COLO668 (cell line): ENCODE results near the gene BIRC3.
"Not testable (repeated sequence)": the region's sequence is repeated elsewhere in the genome, so short reads cannot be mapped to it uniquely, and the experiment has no call there.

Experiments used
- DNase-seq: peaks from one replicate; lab custom pipeline; 2025; ENCODE audit not compliant: unreplicated experiment; lab: John Stamatoyannopoulos, UW

BIRC3 gene

DNA sequence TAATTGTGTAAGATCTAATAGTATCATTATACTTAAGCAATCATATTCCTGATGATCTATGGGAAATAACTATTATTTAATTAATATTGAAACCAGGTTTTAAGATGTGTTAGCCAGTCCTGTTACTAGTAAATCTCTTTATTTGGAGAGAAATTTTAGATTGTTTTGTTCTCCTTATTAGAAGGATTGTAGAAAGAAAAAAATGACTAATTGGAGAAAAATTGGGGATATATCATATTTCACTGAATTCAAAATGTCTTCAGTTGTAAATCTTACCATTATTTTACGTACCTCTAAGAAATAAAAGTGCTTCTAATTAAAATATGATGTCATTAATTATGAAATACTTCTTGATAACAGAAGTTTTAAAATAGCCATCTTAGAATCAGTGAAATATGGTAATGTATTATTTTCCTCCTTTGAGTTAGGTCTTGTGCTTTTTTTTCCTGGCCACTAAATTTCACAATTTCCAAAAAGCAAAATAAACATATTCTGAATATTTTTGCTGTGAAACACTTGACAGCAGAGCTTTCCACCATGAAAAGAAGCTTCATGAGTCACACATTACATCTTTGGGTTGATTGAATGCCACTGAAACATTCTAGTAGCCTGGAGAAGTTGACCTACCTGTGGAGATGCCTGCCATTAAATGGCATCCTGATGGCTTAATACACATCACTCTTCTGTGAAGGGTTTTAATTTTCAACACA is 6.4 kb downstream of the BIRC3 start:
- DNase-seq = no peak

DNA sequence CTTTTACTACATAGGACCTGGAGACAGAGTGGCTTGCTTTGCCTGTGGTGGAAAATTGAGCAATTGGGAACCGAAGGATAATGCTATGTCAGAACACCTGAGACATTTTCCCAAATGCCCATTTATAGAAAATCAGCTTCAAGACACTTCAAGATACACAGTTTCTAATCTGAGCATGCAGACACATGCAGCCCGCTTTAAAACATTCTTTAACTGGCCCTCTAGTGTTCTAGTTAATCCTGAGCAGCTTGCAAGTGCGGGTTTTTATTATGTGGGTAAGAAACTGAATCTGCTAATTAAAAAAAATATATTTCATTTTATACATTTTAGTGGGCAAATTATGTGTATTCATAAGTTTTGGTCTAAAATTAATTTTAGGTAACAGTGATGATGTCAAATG is 7.8 kb downstream of the BIRC3 start:
- no peak for DNase-seq

DNA sequence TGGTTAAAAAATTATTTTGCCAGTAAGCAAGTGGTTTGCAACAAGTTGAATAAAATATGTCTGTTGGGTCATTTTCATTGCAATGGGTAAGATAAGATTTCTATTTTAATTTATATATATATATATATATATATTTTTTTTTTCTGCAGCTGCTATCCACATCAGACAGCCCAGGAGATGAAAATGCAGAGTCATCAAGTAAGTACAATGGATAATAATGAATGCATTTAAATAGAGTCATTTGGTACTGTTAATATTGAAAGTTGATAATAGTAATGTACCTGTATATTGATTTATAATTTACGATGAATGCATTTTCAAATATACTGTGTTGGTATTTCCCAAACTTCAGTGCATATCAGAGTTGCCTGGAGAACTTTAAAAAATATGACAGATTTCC is 11.5 kb downstream of the BIRC3 start:
- no peak for DNase-seq

DNA sequence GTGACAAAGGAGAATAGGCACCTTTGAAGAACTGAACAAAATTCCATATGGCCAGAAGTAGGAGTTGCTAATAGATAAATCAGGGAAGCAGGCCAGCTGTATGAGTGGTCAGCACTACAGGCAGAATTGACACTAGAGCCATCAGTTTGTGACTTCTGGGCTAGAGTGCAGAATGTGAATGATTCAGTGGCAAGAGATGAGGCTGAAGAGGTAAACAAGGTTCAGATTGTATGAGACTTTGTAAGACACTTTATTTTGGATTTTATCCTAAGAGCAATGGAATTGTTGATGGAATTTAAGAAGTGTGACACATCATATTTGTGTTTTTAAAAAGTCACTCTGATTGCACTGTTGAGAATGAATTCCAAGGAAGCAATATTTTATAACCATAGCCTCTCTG is 12.9 kb downstream of the BIRC3 start:
- DNase-seq = no peak

DNA sequence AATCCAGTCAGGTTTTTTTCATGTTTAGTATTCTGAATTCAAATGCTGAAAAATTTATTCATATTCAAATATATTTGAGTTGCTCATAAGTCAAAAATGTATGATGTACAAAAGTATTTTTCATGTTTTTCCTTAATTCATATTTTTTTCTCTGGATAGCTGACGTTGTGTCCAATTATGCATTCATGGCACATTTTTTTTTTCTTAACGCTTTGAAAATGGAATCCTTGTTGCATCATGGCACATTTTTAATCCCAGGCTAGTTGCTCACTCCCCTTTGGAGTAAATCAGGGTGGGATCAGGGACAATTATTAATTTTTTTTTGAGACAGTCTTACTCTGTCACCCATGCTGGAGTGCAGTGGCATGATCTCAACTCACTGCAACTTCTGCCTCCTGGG is 14.1 kb downstream of the BIRC3 start:
- DNase-seq = no peak

DNA sequence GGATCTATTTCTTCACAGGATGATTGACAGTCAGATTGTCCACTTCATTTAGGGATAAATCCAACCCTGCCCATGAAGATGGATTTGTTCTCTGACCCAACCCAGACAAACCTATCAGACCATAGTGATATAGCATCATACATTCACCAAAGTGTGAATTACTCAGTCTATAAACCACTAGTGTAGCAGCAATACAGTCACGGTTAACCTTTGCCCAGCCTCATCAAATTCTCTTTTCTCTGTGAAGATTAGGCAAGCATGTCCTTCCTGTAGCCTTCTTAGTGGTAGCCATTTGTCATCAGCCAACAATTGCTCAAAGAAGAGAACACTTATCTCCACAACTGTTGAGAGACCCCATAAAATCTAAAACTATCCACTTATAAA is 15.3 kb downstream of the BIRC3 start:
- no peak for DNase-seq

DNA sequence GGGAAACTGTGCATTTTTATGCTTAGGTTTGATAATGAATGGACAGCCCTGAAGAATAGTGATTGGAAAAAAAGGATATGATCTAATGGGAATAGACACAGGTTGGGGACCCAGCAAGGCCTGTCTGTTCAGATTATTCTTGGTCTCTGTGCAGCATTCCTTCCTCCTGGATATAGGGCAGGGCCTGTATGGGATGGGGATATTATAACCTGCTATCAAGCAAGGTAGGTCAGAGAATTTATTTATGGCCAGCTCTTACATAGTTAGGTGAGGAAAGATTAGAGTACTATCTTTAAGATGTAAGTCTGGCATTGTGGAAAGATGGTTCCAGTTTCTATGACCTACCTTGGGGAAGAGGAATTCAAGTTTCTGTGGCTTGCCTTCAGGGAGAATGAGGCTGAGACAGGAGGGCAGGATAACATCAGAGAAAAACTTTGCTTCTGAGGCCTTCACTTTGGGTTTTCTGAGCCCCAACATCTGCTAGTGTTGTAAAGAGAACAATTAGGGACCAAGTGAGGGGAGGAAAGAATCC is 21.3 kb downstream of the BIRC3 start:
- no peak for DNase-seq

DNA sequence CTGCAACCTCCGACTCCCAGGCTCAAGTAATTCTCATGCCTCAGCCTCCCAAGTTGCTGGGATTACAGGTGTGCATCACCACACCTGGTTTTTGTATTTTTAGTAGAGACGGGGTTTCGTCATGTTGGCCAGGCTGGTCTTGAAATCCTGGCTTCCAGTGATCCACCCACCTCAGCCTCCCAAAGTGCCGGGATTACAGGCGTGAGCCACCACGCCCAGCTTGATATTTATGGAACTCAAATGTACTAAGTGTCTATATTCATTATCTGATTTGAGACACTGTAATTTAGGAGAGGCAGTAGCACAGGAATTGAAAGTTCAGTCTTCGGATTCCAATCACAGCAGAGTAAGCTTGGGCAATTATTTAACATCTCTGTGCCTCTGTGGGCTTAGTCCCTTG is 24.0 kb downstream of the BIRC3 start:
- DNase-seq = not testable (repeated sequence)

DNA sequence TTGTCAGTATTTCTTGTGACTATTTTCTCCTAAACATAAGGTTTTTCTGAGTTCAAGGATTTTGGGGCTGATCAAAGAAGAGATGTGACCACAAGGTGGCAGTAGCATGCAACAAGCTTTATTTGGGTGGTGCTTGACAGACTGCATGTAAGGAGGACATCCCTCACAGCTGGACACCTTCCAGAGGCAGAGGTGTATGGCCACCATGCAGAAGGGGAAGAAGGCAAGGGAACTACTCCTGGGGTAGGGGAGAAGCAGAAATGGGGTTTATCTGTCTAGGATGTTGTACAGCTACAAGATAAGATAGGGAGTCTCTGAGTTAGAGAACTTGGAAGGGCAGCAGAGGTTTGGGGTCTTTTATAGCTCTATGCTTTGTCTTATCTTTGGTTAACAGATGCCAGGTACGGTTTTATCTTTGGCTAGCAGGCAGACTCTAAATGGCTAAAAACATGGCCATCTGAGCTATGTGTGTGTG is 24.6 kb downstream of the BIRC3 start:
- peak; percentile 59 for DNase-seq

DNA sequence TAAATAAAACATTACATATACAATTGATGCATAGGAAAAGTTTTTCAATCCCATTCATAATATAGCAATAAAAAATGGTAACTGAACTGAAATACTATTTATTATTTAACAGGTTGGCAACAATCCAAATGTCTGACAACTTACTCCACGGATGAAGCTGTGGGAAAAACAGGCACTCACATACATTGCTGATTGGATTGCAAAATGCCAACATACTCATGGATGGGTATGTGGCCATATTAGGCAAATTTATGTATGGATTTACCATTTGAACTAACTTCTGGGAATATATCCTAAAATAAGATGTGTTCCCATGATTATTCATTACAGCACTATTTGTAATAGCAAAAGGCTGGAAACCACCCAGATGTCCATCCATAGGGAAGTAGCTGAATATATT is 26.5 kb downstream of the BIRC3 start:
- no peak for DNase-seq

DNA sequence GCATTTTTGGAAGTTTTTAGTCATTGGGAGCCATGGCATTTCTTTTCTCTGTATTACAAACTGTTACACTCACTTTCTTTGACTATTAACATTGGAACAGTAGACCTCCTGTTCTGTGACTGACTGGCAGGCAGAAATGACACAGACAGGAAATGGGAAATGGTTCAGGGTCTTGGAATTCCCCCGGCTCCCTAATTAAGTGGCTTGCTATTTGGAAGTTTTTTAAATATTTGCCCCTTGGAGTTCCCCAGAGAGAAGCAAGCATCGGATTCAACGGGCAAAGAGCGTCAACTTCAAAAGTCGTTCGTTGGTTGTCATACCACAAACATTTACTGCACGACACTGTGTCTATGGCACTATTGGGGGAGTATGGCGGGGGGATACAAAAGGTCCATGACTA is 28.6 kb downstream of the BIRC3 start:
- DNase-seq = no peak

DNA sequence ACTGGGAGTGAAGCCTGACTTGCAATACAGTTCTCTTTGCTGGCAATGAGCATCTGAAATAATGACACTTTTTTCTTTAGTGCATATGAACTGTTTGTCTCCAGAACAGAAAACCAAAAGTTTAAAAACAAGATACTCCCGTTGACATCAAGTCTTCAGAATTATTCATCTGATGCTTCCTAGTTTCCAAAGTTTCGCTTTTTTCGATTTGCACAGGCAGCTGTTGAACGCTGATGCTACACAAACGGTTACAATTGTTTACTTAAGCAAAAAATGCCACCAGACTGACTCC is 29.1 kb downstream of the BIRC3 start:
- DNase-seq = no peak

DNA sequence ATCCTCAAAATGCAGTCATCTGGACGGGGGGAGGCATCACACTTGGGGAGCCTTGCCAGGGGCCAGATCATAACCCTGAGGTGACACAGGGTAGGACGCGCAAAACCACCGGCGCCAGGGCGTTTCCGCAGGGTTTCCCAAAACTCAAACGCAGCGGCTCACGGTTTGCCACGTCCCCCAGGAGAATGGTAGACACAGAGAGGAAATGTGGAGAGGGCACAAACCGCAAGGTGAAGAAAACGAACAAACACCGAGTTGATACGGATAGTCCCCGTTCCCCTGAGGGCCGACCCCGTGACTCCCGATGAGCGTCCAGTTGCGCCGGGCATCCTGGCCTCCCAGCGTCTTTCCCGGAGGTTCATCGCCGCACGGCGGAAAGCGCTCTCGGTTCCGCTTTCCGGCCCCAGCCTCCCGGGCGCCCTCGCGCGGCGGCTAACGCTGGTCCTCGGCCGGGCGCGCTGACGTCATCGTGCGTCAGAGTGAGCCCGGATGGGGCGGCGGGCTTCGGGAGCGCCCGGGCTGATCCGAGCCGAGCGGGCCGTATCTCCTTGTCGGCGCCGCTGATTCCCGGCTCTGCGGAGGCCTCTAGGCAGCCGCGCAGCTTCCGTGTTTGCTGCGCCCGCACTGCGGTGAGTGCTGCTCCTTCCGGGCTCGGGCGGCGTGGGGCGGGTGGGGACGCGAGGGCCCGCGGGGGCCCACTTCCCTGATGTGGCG is 29.6 kb downstream of the BIRC3 start, which contains the start of gene BIRC2:
Gene BIRC2, plus strand, starts transcription at position 467 of the 714 bp plus-strand sequence. CDS start 2,641 bp downstream, outside the sequence.
- peak; percentile 98 for DNase-seq

DNA sequence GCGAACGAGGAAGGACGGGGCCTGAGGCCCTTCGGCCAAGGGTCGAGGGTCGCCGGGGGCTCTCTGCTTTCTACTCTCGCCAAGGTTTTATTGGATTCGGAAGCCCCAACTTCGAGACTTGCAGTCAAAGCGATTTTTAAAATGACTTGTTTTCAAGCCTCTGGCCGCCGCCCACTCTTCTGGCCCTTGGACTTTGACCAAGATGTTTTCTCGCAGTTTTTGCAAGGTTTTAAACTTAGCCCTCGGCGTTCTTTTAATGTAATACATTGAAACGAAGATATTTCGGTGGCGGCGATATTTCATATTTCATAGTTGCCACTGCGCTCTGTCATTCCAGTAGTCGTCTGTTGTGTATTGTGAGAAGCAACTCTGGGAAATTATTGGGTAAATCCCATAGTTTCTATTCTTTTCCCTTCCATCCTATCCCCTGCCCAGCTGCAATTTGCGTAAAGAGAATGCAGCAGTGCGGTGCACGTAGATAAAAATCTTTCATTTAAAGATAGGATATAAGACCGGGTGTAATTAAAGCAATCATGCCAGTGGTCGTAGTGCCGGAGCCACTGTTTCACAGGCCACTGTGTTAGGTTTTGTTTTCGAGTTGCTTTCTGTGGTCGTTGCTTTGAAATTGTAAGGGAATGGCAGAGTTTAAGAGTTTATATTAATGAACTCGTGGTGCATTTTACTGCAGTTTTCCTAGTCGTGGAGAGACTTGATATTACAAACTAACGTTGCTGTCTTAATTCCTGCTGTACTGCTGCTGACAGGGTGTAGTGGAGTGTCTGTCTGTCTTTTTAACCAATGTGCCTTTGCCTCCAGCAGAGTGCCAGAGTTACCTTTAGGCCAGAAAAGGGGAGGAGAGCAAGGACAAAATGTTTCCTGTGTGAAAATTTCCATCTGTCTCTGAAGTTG is 30.4 kb downstream of the BIRC3 start:
- DNase-seq = peak; percentile 15

DNA sequence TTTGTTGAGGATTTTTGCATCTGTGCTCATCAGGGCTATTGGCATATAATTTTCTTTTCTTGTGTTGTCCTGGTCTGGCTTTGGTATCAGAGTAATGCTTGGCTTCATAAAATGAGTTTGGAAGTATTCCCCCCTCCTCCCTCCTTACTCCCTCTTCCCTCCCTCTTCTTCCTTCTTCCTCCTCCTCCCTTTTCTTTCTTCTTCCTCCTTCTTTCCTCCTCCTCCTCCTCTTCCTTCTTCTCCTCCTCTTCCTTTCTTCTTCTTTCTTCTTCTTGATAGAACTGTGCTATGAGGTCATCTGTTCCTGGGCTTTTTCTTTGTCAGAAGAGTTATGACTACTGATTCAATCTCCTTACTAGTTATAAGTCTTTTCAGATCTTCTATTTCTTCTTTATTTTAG is 39.8 kb downstream of the BIRC3 start:
- DNase-seq = no peak

DNA sequence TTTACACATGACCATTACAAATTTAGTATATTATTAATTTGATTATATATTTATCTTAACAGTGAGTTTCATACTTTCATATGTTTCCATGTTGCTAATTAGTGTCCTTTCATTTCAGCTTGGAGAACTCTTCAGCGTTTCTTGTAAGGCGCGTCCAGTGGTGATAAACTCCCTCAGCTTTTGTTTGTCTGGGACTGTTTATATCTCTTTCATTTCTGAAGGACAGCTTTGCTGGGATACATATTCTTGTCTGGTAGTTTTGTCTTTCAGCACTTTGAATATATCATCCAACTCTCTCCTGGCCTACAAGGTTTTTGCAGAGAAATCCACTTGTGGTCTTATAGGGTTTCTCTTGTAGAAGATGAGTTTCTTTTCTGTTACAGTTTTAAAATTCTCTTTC is 42.1 kb downstream of the BIRC3 start:
- DNase-seq = no peak

DNA sequence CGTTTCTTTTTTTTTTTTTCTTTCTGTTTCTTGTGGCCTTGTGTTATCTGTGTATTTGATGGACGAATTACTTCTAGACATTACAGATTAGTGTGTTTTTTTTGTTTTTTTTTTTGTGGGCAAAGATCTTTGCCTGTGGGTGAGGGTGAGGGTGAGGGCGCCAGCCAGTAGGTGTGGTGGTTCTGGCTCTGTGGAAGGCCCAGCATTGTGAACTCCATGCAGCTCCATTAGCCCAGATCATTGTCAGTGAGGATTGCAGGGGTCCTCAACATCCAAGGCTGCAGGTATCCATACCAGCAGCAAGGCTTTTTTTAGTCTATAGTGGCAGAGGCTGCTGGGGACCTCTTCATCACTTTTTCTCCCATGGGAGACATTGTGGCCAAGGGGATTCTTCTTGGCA is 43.4 kb downstream of the BIRC3 start:
- no peak for DNase-seq

DNA sequence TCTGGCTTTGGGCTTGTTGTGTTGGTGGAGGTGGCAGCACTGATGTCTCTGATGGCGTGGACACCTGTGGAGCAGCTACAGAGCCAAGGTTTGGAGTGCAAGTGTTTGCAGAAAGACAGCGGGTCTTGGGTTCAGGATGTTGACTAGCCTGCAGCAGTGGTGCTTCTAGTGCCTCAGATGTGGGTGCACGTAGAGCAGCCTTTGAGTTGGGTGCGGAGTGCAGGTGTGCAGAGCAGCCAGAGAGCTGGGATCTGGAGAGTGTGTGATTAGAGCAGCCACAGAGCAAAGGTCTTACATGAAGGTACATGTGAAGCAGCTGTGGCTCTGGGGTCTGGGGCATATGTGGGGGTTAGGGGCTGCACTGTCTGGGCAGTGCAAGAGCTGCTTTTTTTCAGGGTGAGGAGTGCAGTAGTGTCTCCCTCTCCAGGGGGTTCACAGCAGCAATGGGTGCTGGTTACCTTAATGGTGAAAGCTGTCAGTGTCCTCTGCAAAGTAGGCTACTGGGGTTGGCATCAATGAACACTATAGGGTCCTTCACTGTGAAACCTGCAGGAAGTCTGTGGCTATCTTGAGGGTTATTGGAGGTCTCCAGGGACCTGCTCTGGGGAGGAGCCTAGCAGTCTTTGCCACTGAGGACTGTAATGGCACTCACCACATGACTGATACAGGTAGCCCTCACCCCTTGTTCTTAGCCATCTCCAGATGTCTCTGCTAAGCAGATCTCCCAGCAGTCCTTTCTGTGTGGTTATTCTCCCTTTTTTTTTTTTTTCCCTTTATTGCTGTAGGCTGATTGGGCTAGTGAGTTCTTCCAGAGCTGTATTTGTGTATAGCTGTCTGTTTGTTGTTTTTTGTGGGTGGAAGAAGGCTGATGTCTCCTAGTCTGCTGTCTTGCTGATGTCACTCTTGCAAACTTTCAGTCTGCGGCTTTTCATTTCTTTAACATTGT is 44.1 kb downstream of the BIRC3 start:
- no peak for DNase-seq

DNA sequence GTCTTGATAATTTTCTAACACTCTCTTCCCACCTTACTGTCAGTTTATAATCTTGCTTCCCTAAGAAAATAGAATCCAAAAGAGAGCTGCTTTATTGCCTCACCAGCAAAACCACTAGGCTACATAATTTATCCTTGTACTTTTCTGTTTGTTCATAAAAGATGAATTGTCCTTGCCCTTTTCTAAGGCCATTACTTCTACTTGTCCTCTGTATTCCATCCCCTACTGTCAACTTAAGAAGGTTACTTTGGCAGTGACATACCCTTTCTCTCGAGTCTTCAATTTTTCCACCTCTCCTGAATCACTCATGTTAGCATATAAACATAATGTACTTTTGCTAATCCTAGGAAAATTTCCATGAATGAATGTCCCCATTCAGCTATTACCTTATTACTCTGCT is 47.7 kb downstream of the BIRC3 start:
- DNase-seq = no peak

DNA sequence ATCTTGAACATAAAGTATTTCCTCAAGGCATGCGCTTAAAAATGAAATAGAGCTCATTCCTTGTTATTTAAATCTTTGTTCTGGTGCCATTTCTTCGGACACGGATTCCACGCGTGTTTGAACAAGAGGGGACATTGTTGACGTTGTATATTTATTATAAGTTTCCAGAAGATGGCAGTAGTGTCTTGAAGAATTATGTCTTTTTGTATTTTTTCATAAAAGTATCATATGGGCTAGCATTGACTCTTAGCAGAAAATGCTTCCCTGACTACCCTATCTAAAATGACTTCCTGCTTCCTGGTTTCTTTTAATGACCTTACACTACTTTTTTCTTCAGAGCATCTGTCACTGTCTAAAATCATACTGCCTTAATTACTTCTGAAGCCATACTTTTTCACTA is 50.1 kb downstream of the BIRC3 start:
- no peak for DNase-seq
